OCI-LY7 (cell line): Measurements from ENCODE around the gene LGSN. TPM values are rescaled to one million over a fixed set of nuclear protein-coding genes. Genes with fewer than 3 reads are reported as not detected.
"Not testable (repeated sequence)": the region's sequence is repeated elsewhere in the genome, so short reads cannot be mapped to it uniquely, and the experiment has no call there.

ENCODE experiments used
- BruUV-seq: library from RNA; stranded (reverse); fragments of 400-500 nt; replicated peaks from 2 replicates; lab custom pipeline; 2021; lab: Mats Ljungman, UMichigan
- CTCF ChIA-PET: fragments of 300-600 bp; sonication (Branson Sonifier 250); formaldehyde crosslinking; loops from one replicate; lab custom pipeline; 2022; ENCODE audit warnings: antibody characterized with exemption; ENCODE audit not compliant: unreplicated experiment; lab: Charles Lee
- POLR2A ChIA-PET: fragments of 300-600 bp; sonication (Branson Sonifier 250); formaldehyde crosslinking; loops from one replicate; lab custom pipeline; 2022; ENCODE audit warnings: antibody characterized with exemption; lab: Charles Lee
- DNase-seq: peaks from one replicate; pipeline ENCODE4 v3.0.0-alpha.2; 2015; ENCODE audit warnings: low spot score
- H2AFZ ChIP-seq: fragments of 200-600 bp; sonication (generic), shearing (Covaris generic); 2 replicates; pipeline ENCODE4 v1.6.1; 2014; ENCODE audit warnings: mild to moderate bottlenecking, antibody characterized with exemption, low read length, moderate library complexity
- H3K27ac ChIP-seq: fragments of 200-600 bp; sonication (generic); 2 replicates; pipeline ENCODE4 v1.5.1; 2014; ENCODE audit warnings: mixed run types, low read depth, mild to moderate bottlenecking, moderate library complexity, low read length, inconsistent platforms; ENCODE audit not compliant: poor library complexity, severe bottlenecking
- H3K36me3 ChIP-seq: fragments of 200-600 bp; sonication (generic); 2 replicates; pipeline ENCODE4 v1.6.1; 2014; ENCODE audit warnings: mild to moderate bottlenecking, antibody characterized with exemption, low read length, moderate library complexity, mixed read lengths; ENCODE audit not compliant: insufficient read depth
- H3K4me1 ChIP-seq: fragments of 200-600 bp; sonication (generic); 2 replicates; pipeline ENCODE4 v1.5.1; 2014; ENCODE audit warnings: mild to moderate bottlenecking, low read length; ENCODE audit not compliant: insufficient read depth, poor library complexity, severe bottlenecking
- H3K4me2 ChIP-seq: fragments of 200-600 bp; sonication (generic); 2 replicates; pipeline ENCODE4 v1.6.1; 2014; ENCODE audit warnings: mild to moderate bottlenecking, low read length
- H3K4me3 ChIP-seq: fragments of 200-600 bp; sonication (generic); 2 replicates; pipeline ENCODE4 v1.5.1; 2014; ENCODE audit warnings: mild to moderate bottlenecking, low read depth, low read length; ENCODE audit not compliant: poor library complexity, severe bottlenecking
- H3K79me2 ChIP-seq: fragments of 200-600 bp; sonication (generic); 2 replicates; pipeline ENCODE4 v1.6.1; 2016; ENCODE audit warnings: low read depth, mild to moderate bottlenecking, low read length, moderate library complexity, mixed read lengths; ENCODE audit not compliant: insufficient read depth
- H3K9me2 ChIP-seq: fragments of 200-600 bp; sonication (generic); 2 replicates; pipeline ENCODE4 v1.6.1; 2016; ENCODE audit warnings: mild to moderate bottlenecking, low read length, mixed read lengths; ENCODE audit not compliant: insufficient read depth
- H3K9me3 ChIP-seq: fragments of 200-600 bp; sonication (generic); 2 replicates; pipeline ENCODE4 v1.6.1; 2014; ENCODE audit warnings: mild to moderate bottlenecking, mixed run types, low read length, mixed read lengths
- H4K20me1 ChIP-seq: fragments of 200-600 bp; sonication (generic); 2 replicates; pipeline ENCODE4 v1.6.1; 2014; ENCODE audit warnings: mild to moderate bottlenecking, antibody characterized with exemption, low read length, moderate library complexity, mixed read lengths; ENCODE audit not compliant: insufficient read depth
- EZH2phosphoT487 ChIP-seq: fragments of 200-600 bp; sonication (generic); IDR thresholded peaks from 2 replicates; pipeline ENCODE4 v1.6.1; 2018; ENCODE audit warnings: low read depth, borderline replicate concordance, mild to moderate bottlenecking, mixed run types, antibody characterized with exemption, low read length, moderate library complexity, mixed read lengths
- intact Hi-C: fragments of 100-400 bp; cut with micrococcal nuclease; formaldehyde crosslinking; loops from one replicate; pipeline ENCODE4 v1.10.0; 2022; ENCODE audit not compliant: unreplicated experiment
- total RNA-seq, 2 experiments: library from RNA; depleted of rRNA in 1 of 2; stranded (reverse); fragments of >200 nt in 1 of 2; shearing (Covaris generic) in 1 of 2; gene quantifications; 2 replicates each; pipeline ENCODE4 v1.2.3, GENCODE V29; 2014 to 2022
- TF ChIP-seq, protein P1 (sequence below): fragments of 200-600 bp; sonication (generic); conservative IDR thresholded peaks from 2 replicates; pipeline ENCODE4 v1.5.1; 2014; ENCODE audit warnings: mild to moderate bottlenecking, antibody characterized with exemption, low read length, moderate library complexity, mixed read lengths

The LGSN gene
- total RNA-seq, 2 experiments from 2014 or later: 0.25 to 0.76 TPM

DNA sequence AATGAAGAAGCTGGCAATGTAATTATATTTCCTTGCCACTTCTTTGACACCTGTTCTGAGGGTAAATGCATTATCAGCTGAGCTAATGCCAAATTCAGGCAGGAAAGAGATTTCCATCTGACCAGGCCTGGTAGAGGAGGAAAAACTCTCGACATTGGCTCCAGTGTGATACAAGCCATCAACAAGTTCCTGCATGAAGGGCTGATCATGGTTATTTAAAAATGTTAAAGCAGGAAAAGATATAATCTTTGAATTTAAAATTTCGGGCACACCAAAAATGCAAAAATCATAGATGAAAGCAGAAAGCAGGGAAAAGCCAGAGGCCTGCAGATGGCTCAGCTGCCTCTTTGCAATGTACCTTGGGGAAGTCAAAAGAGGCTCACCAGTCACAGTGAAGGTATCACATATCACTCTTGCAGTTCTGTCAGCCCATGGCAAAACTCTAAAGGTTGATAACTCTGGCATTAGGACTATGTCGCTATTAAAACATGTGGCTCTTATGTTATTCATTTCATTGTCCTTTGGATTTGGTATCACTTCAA, 39.1 kb downstream of the LGSN start:
- no peak for DNase-seq
- no peaks in the 10 kb centered on the region for H3K36me3 ChIP-seq
- H3K79me2 ChIP-seq: no peaks in the 10 kb centered on the region
- H3K9me2 ChIP-seq: no peaks in the 10 kb centered on the region
- no peak overlapping the region for H3K4me3 ChIP-seq
- H3K4me2 ChIP-seq: no peak overlapping the region
- H4K20me1 ChIP-seq: no peaks in the 10 kb centered on the region
- no TSS peak for BruUV-seq
- H3K9me3 ChIP-seq: no peaks in the 10 kb centered on the region
- CTCF ChIA-PET: no interaction called here
- H3K4me1 ChIP-seq: no peaks in the 10 kb centered on the region
- TF ChIP-seq, protein P1, sequence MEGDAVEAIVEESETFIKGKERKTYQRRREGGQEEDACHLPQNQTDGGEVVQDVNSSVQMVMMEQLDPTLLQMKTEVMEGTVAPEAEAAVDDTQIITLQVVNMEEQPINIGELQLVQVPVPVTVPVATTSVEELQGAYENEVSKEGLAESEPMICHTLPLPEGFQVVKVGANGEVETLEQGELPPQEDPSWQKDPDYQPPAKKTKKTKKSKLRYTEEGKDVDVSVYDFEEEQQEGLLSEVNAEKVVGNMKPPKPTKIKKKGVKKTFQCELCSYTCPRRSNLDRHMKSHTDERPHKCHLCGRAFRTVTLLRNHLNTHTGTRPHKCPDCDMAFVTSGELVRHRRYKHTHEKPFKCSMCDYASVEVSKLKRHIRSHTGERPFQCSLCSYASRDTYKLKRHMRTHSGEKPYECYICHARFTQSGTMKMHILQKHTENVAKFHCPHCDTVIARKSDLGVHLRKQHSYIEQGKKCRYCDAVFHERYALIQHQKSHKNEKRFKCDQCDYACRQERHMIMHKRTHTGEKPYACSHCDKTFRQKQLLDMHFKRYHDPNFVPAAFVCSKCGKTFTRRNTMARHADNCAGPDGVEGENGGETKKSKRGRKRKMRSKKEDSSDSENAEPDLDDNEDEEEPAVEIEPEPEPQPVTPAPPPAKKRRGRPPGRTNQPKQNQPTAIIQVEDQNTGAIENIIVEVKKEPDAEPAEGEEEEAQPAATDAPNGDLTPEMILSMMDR: no peak
- TF ChIP-seq EZH2phosphoT487: no peak
- H3K27ac ChIP-seq: no peak overlapping the region
- intact Hi-C loops: no loop called here
- POLR2A ChIA-PET: no interaction called here
- no peak overlapping the region for H2AFZ ChIP-seq

DNA sequence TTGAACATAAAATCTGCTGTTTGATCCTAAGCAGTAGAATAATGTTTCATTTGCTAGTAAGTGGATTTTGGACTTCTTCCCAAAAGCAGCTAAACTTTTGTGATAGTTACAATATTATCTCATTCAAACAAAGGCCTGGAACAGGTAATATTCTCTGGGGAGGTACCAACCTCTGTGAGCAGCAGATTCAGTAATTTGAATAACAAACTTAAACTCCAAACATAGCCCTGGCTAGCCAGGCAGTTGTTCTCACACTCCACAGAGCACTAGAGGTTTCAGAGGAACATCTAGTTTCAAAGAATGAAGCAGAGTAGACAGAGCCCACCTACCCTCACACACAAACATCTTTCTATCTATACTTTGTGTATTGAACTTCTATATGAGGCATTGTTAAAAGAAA, 40.9 kb downstream of the LGSN start:
- no peak for DNase-seq
- H3K9me3 ChIP-seq: no peaks in the 10 kb centered on the region
- H3K36me3 ChIP-seq: no peaks in the 10 kb centered on the region
- no peak overlapping the region for H3K4me2 ChIP-seq
- no peaks in the 10 kb centered on the region for H4K20me1 ChIP-seq
- no peak for TF ChIP-seq EZH2phosphoT487
- TF ChIP-seq, protein P1: no peak
- BruUV-seq: no TSS peak
- H3K27ac ChIP-seq: no peak overlapping the region
- H3K4me3 ChIP-seq: no peak overlapping the region
- H3K79me2 ChIP-seq: no peaks in the 10 kb centered on the region
- intact Hi-C loops: no loop called here
- H3K9me2 ChIP-seq: no peaks in the 10 kb centered on the region
- POLR2A ChIA-PET: interaction anchor here (0.7 to 1.3 kb wide), 3 partner anchors 16 to 530 kb away, joined by 3 to 4 read pairs (median 3); no protein-coding TSS in a partner anchor
- H2AFZ ChIP-seq: no peak overlapping the region
- no peaks in the 10 kb centered on the region for H3K4me1 ChIP-seq
- CTCF ChIA-PET: no interaction called here

DNA sequence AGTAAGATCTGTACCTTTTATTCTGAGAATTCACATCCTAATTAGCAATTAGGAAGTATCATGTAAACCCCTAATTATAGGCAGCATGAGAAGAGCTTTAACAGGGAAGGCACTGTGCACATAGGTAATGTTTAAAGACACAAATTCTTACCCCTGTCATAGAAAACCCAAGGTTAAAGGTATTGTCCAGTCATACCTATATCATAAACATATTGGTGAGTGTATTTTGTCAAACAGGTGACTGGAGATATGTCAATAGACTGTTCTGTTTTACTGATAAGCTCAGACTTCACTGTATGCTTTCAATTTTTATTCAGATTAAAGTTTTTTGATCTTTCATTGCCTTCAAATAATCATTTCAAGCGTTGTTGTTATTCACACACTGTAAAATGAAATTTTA, 43.8 kb downstream of the LGSN start:
- no peaks in the 10 kb centered on the region for H3K4me1 ChIP-seq
- POLR2A ChIA-PET: interaction anchor here (0.6 kb wide), 1 partner anchor 526 kb away, joined by 3 read pairs; no protein-coding TSS in a partner anchor
- no peaks in the 10 kb centered on the region for H4K20me1 ChIP-seq
- TF ChIP-seq, protein P1: no peak
- TF ChIP-seq EZH2phosphoT487: no peak
- H3K4me2 ChIP-seq: no peak overlapping the region
- H3K27ac ChIP-seq: no peak overlapping the region
- H3K9me2 ChIP-seq: no peaks in the 10 kb centered on the region
- H3K79me2 ChIP-seq: no peaks in the 10 kb centered on the region
- H3K36me3 ChIP-seq: no peaks in the 10 kb centered on the region
- no peak overlapping the region for H2AFZ ChIP-seq
- no peak for DNase-seq
- CTCF ChIA-PET: no interaction called here
- no peak overlapping the region for H3K4me3 ChIP-seq
- no peaks in the 10 kb centered on the region for H3K9me3 ChIP-seq
- BruUV-seq: no TSS peak
- intact Hi-C loops: no loop called here

DNA sequence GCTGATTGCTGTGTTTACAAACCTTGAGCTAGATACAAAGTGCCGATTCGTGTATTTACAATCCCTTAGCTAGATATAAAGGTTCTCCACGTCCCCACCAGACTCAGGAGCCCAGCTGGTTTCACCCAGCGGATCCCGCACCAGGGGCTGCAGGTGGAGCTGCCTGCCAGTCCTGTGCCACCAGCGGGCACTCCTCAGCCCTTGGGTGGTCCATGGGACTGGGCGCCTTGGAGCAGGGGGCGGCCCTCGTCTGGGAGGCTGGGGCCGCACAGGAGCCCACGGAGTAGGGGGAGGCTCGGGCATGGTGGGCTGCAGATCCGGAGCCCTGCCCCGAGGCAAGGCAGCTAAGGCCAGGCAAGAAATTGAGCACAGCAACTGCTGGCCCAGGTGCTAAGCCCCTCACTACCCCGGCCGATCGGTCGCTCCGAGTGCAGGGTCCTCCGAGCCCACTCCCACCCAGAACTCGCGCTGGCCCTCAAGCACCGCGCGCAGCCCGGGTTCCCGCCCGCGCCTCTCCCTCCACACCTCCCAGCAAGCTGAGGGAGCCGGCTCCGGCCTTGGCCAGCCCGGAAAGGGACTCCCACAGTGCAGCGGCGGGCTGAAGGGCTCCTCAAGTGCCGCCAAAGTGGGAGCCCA, 44.9 kb downstream of the LGSN start:
- CTCF ChIA-PET, H3K9me2 ChIP-seq, H3K4me2 ChIP-seq, H3K4me1 ChIP-seq, H3K27ac ChIP-seq, H3K79me2 ChIP-seq, H4K20me1 ChIP-seq, H3K4me3 ChIP-seq, intact Hi-C loops, H3K36me3 ChIP-seq, DNase-seq, H3K9me3 ChIP-seq, H2AFZ ChIP-seq, BruUV-seq: not testable (repeated sequence)
- POLR2A ChIA-PET: interaction anchor here (0.6 to 1.9 kb wide), 5 partner anchors 8 to 1410 kb away, joined by 3 to 6 read pairs (median 3); no protein-coding TSS in a partner anchor
